D721Med (cell line): ENCODE measurements around the gene C2CD3.

Experiments
- DNase-seq: peaks from one replicate; pipeline ENCODE4 v3.0.0; 2011; ENCODE audit warnings: low spot score; ENCODE audit not compliant: insufficient read length
- FAIRE-seq: peaks from 2 replicates; lab custom pipeline; 2011; peaks lifted over from hg19 to GRCh38; lab: Jason Lieb, UNC
- TF ChIP-seq, protein P1 (sequence below): IDR thresholded peaks from 2 replicates; pipeline ENCODE4 v1.5.1; 2012; ENCODE audit warnings: mild to moderate bottlenecking, control low read depth; ENCODE audit not compliant: insufficient read depth; ENCODE audit errors: missing control alignments

The C2CD3 gene

DNA sequence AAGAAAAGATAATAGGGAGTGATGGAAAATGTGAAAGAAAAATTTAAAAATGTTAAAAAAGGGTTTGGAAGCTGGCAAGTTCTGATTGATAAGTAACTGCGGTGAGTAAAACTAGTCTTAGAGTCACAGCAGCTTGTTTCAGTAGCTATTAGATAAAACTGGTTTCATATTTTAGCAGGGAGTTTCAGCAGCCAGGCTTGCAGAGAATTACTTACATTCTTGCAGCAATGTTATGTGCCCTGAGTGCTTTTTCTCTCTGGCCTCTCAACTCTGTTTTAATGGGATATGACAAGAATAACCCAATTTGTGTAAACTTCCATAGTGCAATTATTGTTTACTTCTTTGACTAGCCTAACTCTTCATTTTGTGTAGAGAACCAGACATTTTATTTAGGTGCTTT lies 33.9 kb upstream of the C2CD3 start:
- DNase-seq (no peak), FAIRE-seq (no peak)
- TF ChIP-seq, protein P1, sequence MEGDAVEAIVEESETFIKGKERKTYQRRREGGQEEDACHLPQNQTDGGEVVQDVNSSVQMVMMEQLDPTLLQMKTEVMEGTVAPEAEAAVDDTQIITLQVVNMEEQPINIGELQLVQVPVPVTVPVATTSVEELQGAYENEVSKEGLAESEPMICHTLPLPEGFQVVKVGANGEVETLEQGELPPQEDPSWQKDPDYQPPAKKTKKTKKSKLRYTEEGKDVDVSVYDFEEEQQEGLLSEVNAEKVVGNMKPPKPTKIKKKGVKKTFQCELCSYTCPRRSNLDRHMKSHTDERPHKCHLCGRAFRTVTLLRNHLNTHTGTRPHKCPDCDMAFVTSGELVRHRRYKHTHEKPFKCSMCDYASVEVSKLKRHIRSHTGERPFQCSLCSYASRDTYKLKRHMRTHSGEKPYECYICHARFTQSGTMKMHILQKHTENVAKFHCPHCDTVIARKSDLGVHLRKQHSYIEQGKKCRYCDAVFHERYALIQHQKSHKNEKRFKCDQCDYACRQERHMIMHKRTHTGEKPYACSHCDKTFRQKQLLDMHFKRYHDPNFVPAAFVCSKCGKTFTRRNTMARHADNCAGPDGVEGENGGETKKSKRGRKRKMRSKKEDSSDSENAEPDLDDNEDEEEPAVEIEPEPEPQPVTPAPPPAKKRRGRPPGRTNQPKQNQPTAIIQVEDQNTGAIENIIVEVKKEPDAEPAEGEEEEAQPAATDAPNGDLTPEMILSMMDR = no peak

DNA sequence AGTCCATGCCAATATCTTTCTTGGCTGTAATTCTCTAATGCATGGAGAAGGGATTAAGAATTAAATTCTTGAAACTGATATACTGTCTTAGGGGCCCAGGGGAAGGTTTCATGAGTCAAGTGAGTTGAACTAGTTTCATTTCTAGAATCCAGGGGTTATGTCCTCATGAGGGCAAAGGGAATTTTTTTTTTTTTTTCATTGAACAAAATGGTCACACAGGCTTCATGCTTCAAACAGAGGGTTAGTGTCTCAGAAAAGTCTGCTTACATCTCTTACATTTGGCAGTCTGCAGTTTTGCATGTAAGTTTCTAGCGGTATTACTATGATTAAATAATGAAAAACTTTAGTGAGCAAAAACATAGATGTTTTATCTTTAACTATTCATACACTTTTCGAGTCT lies 33.2 kb upstream of the C2CD3 start:
- DNase-seq = no peak
- TF ChIP-seq, protein P1 = no peak
- FAIRE-seq = no peak

DNA sequence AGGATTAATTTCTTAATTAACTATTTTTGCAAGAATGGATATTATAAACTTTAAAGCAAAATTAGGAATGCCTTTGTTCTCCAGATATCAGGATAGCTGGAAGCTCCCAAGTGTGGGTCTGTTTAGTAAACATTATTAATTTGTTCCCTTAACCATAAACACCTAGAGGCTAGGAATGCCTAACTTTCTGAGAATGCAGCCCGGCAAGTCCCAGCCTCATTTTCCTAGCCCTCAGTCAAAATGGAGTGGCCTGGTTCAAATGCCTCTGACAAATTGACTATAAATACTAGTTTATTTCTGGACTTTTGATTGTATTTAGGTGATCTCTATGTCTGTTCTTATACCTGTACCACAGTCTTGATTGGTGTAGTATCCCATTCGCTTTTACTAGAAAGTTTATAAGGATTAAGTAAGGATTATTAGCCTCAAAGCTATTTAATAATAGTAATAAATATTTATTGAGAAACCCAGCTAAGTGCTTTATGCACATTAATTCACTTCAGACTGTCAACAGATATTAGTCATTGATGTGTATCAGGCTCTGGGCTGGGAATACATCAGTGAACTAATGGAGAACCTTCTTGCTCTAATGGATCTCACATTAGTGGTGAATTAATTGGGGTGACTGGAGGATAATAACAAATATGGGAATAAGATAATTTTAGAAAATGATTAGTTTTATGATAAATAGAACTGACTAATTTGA lies 26.1 kb upstream of the C2CD3 start:
- TF ChIP-seq, protein P1 = no peak
- DNase-seq = no peak
- FAIRE-seq = no peak

DNA sequence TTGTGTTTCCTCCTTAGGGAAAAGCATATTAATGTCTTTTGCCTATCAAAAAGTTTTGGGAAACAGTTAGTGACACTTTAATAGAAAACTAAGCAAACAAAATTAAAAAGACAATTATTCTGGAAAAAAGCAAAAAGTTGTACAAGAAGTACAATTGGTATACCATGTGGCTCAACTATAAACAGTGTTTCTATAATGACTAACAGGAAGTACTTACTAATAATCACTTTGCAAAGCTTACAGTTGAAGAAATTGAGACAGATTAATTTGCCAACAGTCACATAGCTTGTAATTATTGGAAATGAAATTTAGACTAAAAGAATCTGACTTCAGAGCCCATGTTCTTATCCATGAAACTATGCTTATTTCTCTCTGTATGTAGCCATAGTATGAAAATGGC lies 25.0 kb upstream of the C2CD3 start:
- no peak for DNase-seq
- TF ChIP-seq, protein P1 = no peak
- no peak for FAIRE-seq

DNA sequence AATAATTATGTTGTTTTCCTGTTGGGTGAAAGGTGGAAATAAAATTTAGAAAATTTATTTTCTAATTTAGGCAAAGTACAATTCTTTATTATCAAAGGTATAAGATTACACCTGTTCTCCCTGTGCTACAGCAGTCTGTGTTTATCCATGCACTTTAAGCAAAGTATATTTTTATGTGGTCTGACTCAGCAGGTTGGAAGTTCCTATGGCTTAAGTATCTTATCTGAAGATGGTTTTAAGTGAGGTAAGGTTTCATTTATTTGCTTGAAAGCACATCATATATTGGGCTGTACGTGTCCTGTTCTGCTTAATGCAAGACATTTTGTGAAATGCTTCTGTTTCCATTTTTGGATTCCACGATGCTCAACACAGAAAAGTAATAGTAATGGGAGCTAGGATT lies 14.9 kb upstream of the C2CD3 start:
- TF ChIP-seq, protein P1 = no peak
- no peak for DNase-seq
- FAIRE-seq = no peak

DNA sequence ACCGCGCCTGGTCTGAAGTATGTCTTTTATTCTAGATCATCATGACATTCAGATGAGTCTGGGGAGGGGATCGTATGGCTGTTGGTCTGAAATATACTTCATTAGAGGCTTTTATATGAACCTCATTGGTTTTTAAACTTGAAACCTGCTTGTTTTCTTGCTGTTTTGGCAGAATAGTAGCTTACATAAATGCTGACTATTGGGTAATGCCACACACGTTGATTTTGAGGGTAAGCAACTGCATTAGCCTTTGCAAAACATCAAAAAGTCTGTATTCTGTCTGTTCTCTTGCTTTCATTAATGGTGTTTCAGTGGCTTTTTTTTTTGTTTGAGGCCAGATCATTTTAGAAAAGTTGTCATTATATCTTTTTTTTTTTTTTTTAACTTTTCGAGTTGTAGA lies 14.5 kb upstream of the C2CD3 start:
- no peak for FAIRE-seq
- no peak for DNase-seq
- TF ChIP-seq, protein P1 = no peak

DNA sequence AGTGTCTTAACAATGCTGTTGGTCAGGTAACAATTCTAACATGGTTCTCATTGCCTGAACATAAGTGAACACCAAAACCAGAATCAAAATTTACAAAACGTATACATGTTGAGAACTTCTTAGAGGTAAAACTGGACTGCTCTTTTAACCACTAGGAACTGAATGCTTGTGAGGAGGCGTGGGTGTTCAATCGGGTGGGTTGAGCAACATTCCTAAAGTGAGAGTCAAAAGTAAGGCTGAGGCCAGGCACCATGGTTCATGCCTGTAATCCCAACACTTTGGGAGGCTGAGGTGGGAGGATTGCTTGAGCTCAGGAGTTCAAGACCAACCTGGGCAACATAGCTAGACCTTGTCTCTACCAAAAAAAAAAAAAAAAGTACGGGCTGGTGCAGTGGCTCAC lies 11.8 kb upstream of the C2CD3 start:
- DNase-seq = no peak
- TF ChIP-seq, protein P1 = no peak
- FAIRE-seq = no peak
